Measurements from ENCODE around the gene RGL1. TPM values are rescaled to one million over a fixed set of nuclear protein-coding genes. Genes with fewer than 3 reads are reported as not detected.

RGL1 gene
- total RNA-seq, 2 donors from 2014 or later, result 1.7 to 2.2 TPM

Other genes with a start within 250 kb of the RGL1 start
- 10 to 100 TPM; 22.6 to 29.5 TPM for gene NCF2, start 214.7 kb upstream of the RGL1 start, total RNA-seq
- gene ARPC5, start 169.3 kb upstream of the RGL1 start, total RNA-seq, result 10 to 100 TPM; 79.1 to 80.1 TPM
- not detected for gene APOBEC4, start 151.8 kb upstream of the RGL1 start, total RNA-seq
- gene COLGALT2, start 232.6 kb downstream of the RGL1 start, total RNA-seq, result 10 to 100 TPM in 1 of 2 donors, 1 to 10 TPM in 1; 7.6 to 10.7 TPM
- gene TSEN15, start 246.6 kb downstream of the RGL1 start, total RNA-seq, result 10 to 100 TPM; 74.2 to 82.3 TPM

Measured in activated T-cell treated with anti-CD3 and anti-CD28 coated beads, Interleukin-2, amount 50 U/mL, for 72 hours (primary cell).